T-helper 1 cell treated with Interleukin-12 subunit alpha and Interleukin-12 subunit beta and Interleukin-4 antibody, amounts not matched to agents 30 μg/mL and 1 μg/mL, for 36 hours (primary cell): ENCODE results near the gene MTA1.

ENCODE experiments used
- H3K27ac Mint-ChIP-seq: one replicate; pipeline ENCODE4 v1.8.0; 2021; ENCODE audit warnings: mild to moderate bottlenecking, mixed read lengths
- H3K27me3 Mint-ChIP-seq: one replicate; pipeline ENCODE4 v1.8.0; 2021; ENCODE audit warnings: low read depth, mixed read lengths
- H3K36me3 Mint-ChIP-seq: one replicate; pipeline ENCODE4 v1.8.0; 2021; ENCODE audit warnings: low read depth, mixed read lengths
- H3K4me1 Mint-ChIP-seq: one replicate; pipeline ENCODE4 v1.8.0; 2021; ENCODE audit warnings: low read depth, mixed read lengths
- H3K4me3 Mint-ChIP-seq: one replicate; pipeline ENCODE4 v1.8.0; 2021; ENCODE audit warnings: mild to moderate bottlenecking, moderate library complexity, mixed read lengths
- H3K9me3 Mint-ChIP-seq: one replicate; pipeline ENCODE4 v1.8.0; 2021; ENCODE audit warnings: mixed read lengths

Gene MTA1

DNA sequence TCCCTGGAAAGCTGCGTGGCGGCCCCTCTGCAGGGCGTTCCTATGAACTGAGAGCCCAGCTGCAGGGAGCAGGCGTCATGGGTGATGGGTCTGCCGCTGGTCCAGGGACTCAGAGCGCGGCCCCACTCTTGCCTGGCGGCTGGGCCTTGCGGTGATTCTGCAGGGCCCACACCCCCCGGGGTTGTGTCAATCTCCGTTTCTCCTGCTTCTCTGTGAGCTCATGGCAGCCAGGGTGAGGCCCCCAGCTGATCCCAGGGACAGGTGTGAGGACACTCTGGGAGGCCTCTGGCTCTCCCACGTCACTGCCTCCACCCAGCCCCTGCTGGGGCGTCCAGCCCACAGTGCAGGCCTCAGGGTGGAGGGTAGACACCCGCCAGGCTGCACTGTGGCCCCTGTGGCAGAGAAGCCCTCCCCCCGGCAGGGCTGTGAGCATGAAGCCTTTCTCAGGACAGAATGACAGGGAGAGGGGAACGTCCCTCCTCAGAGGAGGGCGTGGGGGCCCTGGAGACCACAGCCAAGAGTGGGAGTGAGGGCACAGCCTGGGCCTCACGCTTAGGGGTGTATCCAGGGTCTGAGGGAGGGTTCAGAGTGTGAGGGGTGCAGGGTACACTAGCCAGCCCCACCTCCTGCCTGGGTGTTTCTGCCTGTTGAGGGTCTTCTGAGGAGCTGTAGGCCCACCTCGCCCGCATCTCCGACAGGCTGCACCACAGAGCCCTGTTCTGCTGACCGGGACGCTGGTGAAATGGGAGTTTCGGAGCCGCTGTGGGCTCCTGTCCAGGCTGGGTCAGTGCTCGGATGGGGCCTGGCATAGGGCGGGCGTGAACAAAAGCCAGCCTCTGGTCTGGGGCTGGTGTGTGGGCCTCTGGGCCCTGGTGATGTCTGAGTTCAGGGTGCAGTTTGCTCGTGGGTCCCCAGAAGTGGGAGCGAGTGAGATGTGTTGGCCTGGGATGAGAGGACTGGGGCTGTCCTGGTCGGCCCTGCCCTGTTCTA lies 28.3 kb downstream of the MTA1 start:
- Mint-ChIP-seq H3K4me1 (no peaks in the 10 kb centered on the region), H3K4me3 (no peak overlapping the region), H3K27me3 (no peaks in the 10 kb centered on the region), H3K27ac (no peak overlapping the region), H3K9me3 (no peaks in the 10 kb centered on the region), H3K36me3 (peaks cover 2% of the 10 kb centered on the region)

DNA sequence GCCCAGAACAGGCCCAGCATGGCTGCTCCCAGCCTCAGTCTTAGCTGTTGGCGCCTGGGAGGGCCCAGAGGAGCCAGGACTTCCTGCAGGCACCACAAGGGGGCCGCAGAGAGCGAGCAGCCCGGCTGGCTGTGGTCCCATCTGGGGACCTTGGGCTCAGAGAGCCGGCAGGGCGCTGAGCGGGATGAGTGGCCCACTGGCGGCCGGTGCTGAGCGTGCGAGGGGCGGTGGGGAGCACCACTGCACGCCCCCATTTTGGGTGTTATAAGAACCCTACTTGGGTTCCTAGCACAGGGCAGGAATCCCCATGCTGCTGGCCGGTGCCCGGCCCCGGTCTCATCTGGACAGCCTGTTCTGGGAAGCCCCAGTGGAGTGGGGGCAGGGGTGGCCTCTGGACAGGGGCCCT lies 29.1 kb downstream of the MTA1 start:
- H3K4me1 Mint-ChIP-seq = no peaks in the 10 kb centered on the region
- no peaks in the 10 kb centered on the region for H3K9me3 Mint-ChIP-seq
- peaks cover 2% of the 10 kb centered on the region for H3K36me3 Mint-ChIP-seq

GRCh38 chr14:105449276-105450122 lies 29.9 kb downstream of the MTA1 start:
- Mint-ChIP-seq H3K9me3 (no peaks in the 10 kb centered on the region), H3K36me3 (peaks cover 2% of the 10 kb centered on the region), H3K27me3 (no peaks in the 10 kb centered on the region), H3K27ac (no peak overlapping the region), H3K4me3 (no peak overlapping the region), H3K4me1 (no peaks in the 10 kb centered on the region)

More for the DNA sequence above, 29.1 kb downstream of the MTA1 start:
- no peaks in the 10 kb centered on the region for H3K27me3 Mint-ChIP-seq
- H3K4me3 Mint-ChIP-seq = no peak overlapping the region
- no peak overlapping the region for H3K27ac Mint-ChIP-seq

DNA sequence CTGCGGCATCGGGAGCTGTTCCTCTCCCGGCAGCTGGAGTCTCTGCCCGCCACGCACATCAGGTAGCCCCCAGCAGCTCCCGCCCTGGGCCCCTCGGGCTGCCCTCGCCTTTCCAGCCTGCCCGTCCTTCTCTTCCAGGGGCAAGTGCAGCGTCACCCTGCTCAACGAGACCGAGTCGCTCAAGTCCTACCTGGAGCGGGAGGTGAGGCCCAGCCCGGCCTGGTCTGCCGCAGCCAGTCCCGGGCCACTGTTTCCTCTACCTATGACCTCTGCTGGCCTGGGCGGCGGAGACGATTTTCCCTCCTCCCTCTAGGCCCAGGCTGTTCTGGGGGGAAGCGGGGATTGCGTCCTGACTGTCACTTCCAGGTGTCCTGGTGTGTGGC lies 30.5 kb downstream of the MTA1 start:
- H3K4me1 Mint-ChIP-seq = no peaks in the 10 kb centered on the region

DNA sequence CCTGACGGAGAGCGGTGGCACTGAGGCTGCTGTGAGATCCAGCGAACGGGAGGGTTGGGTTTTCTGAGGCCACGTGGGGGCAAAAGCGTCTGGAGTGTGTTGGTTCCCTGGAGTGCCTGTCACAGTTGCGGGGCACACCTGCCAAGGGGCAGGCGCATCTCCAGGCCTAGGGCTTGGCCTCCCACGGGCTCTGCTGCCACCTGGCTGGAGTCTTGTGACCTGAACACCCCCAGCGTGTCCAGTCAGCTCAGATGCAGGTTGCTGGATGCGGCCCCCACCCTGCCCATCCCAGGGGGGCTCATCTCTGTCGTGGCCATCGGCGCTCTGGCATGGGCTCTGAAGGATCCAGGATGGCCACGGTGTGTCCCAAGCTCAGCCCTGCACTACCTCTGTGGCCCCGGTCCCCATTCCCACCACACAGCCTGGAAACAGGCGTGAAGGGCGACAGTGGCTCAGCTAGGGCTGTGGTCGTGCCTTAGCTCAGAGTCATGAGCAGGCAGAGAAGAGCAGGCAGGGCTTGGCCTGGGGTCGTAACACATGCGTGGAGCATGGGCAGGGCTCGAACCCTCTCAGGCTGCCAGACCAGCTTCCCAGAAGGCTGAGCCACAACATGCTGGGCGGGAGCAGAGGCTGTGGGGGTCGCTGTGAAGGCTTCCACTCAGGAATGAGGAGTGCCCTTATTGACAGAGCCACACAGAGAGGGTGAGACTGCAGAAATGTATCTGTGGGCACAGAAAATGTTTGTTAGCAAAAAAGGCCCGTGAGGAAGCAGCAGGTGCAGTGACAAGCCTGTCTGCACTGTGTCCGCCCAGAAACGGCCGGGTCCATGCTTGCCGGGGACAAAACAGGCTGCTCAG lies 31.5 kb downstream of the MTA1 start:
- no peaks in the 10 kb centered on the region for H3K9me3 Mint-ChIP-seq
- H3K4me1 Mint-ChIP-seq = no peaks in the 10 kb centered on the region
- no peaks in the 10 kb centered on the region for H3K27me3 Mint-ChIP-seq
- no peak overlapping the region for H3K27ac Mint-ChIP-seq
- H3K36me3 Mint-ChIP-seq = peaks cover 8% of the 10 kb centered on the region
- no peak overlapping the region for H3K4me3 Mint-ChIP-seq

More for the DNA sequence above, 30.5 kb downstream of the MTA1 start:
- no peaks in the 10 kb centered on the region for H3K9me3 Mint-ChIP-seq
- H3K36me3 Mint-ChIP-seq = peaks cover 2% of the 10 kb centered on the region
- H3K4me3 Mint-ChIP-seq = no peak overlapping the region
- H3K27me3 Mint-ChIP-seq = no peaks in the 10 kb centered on the region
- no peak overlapping the region for H3K27ac Mint-ChIP-seq

GRCh38 chr14:105452963-105453362 lies 33.3 kb downstream of the MTA1 start:
- Mint-ChIP-seq H3K27ac (no peak overlapping the region), H3K4me3 (no peak overlapping the region), H3K9me3 (no peaks in the 10 kb centered on the region), H3K27me3 (no peaks in the 10 kb centered on the region), H3K4me1 (no peaks in the 10 kb centered on the region), H3K36me3 (peaks cover 8% of the 10 kb centered on the region)

GRCh38 chr14:105453847-105454246 lies 34.2 kb downstream of the MTA1 start:
- no peaks in the 10 kb centered on the region for H3K27me3 Mint-ChIP-seq
- H3K27ac Mint-ChIP-seq = no peak overlapping the region
- peaks cover 8% of the 10 kb centered on the region for H3K36me3 Mint-ChIP-seq
- no peak overlapping the region for H3K4me3 Mint-ChIP-seq
- H3K9me3 Mint-ChIP-seq = no peaks in the 10 kb centered on the region
- no peaks in the 10 kb centered on the region for H3K4me1 Mint-ChIP-seq

DNA sequence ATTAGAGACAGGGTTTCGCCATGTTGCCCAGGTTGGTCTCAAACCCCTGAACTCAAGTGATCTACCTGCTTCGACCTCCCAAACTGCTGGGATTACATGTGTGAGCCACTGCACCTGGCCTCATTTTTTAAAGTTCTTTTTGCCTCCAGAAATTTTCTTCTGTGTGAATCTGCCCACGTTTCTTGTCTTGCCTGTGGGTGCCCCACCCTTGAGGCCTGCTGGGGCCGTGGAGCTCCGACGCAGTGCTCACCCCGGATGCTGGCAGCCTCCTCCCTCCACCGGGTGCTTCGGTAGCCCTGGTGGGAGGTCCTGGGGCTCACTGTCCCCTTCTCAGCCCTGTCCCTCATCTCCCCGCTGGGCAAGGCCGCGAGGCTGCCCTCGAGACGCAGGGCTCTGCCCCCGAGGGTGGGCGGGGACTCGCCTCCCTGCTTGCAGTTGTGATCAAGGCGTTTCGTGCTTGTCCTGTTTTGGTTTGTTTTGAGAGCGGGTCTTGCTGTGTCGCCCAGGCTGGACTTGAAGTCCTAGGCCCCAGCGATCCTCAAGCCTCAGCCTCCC lies 35.5 kb downstream of the MTA1 start:
- no peaks in the 10 kb centered on the region for H3K4me1 Mint-ChIP-seq
- no peaks in the 10 kb centered on the region for H3K9me3 Mint-ChIP-seq
- H3K36me3 Mint-ChIP-seq = peaks cover 8% of the 10 kb centered on the region
- H3K4me3 Mint-ChIP-seq = no peak overlapping the region
- H3K27me3 Mint-ChIP-seq = no peaks in the 10 kb centered on the region
- H3K27ac Mint-ChIP-seq = no peak overlapping the region

- no peaks in the 10 kb centered on the region for H3K27me3 Mint-ChIP-seq
- H3K4me3 Mint-ChIP-seq = no peak overlapping the region
- no peak overlapping the region for H3K27ac Mint-ChIP-seq
- H3K36me3 Mint-ChIP-seq = peaks cover 8% of the 10 kb centered on the region
- H3K4me1 Mint-ChIP-seq = no peaks in the 10 kb centered on the region
- no peaks in the 10 kb centered on the region for H3K9me3 Mint-ChIP-seq
Measured at GRCh38 chr14:105455766-105456660, 36.4 kb downstream of the MTA1 start.

DNA sequence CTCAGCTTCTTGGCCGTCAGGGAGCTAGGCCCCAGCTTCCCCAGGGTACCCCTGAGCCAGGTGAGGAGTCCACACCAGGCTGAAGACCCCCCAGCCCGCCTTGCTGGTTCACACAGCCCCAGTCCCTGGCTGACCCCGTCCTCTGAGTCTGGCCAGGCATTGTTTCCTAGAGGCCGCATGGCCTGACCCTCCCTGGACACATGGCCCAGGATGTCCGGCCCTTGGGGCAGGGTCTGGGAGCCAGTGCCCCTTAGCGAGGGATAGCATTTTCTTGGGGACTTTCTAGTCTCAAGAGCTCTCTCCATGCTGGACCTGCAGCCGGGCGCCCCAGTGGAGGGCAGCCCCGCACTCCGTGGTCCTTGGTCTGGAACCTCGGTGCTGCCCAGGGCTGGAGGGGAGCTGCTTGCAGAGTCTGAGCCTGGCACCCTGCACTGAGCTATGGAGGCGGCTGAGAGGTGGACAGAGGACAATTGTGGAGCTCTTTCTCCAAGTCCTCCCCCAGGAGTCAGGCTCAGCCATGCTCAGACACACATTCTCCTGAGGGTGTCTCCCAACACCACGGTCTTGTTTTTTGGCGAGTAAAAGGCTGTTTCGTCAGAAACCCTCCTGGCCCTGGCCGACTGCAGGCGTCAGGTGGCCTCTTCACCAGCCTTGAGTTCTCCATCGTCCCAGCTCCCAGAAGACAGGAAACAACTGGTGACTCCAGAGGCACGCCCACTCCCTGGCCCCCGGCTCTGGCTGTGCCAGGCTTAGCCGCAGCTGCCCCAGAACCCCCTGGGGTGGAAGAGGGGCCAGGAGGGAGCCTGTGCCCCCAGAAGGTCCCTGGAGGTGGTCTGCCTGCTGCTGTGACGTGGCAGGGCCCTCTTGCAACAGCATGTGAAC lies 37.4 kb downstream of the MTA1 start:
- no peak overlapping the region for H3K27ac Mint-ChIP-seq
- peaks cover 10% of the 10 kb centered on the region for H3K36me3 Mint-ChIP-seq
- H3K27me3 Mint-ChIP-seq = no peaks in the 10 kb centered on the region
- no peak overlapping the region for H3K4me3 Mint-ChIP-seq
- H3K9me3 Mint-ChIP-seq = no peaks in the 10 kb centered on the region
- no peaks in the 10 kb centered on the region for H3K4me1 Mint-ChIP-seq

DNA sequence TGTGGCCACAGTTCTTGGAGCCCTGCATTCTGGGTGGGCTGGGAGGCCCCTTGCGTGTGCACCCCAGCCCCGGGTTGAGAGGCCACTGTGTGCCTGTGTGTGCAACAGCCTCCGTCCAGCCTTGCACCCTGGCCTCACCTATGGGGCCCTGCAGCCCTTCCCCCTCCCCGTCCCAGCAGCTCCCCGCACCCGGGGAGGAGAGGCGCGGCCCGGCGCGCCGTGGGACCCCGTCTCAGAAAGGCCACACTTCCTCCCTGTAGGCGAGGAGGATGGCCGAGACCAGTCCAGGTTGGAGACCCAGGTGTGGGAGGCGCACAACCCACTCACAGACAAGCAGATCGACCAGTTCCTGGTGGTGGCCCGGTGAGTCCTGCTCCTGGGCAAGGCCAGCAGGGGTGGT lies 38.4 kb downstream of the MTA1 start:
- Mint-ChIP-seq H3K27ac (no peak overlapping the region), H3K36me3 (peaks cover 9% of the 10 kb centered on the region), H3K4me3 (no peak overlapping the region), H3K9me3 (no peaks in the 10 kb centered on the region), H3K27me3 (no peaks in the 10 kb centered on the region), H3K4me1 (no peaks in the 10 kb centered on the region)

DNA sequence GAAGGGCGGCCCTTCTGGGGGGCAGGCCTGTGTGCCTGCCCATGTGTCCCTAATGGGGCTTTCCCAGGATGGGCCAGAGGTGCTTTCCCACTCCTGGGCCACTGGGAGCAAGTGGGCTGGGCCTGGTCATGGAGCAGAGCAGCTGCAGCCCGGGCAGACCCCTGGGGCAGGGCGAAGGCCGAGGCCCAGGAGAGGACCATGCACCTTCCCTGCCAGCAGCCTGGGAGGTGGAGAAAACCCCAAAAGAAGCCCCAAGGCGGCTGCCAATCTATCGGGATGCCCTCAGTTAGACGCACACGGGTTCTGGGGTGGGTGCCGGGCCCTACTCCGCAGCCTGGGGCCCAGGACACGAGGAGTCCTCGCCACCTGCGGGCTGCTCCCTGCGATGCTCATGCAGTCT lies 38.9 kb downstream of the MTA1 start:
- no peak overlapping the region for H3K27ac Mint-ChIP-seq
- no peaks in the 10 kb centered on the region for H3K4me1 Mint-ChIP-seq
- no peak overlapping the region for H3K4me3 Mint-ChIP-seq
- H3K9me3 Mint-ChIP-seq = no peaks in the 10 kb centered on the region
- no peaks in the 10 kb centered on the region for H3K27me3 Mint-ChIP-seq
- H3K36me3 Mint-ChIP-seq = peaks cover 9% of the 10 kb centered on the region
